ENCODE measurements around the gene ENTPD3. TPM values are rescaled to one million over a fixed set of nuclear protein-coding genes. Genes with fewer than 3 reads are reported as not detected.

The ENTPD3 gene
- total and polyA plus RNA-seq, 2 of the 13 experiments (the other 11 are each of a cell fraction or from before 2014, with no cell fraction given) = 0.07 TPM; not detected in 1

DNA sequence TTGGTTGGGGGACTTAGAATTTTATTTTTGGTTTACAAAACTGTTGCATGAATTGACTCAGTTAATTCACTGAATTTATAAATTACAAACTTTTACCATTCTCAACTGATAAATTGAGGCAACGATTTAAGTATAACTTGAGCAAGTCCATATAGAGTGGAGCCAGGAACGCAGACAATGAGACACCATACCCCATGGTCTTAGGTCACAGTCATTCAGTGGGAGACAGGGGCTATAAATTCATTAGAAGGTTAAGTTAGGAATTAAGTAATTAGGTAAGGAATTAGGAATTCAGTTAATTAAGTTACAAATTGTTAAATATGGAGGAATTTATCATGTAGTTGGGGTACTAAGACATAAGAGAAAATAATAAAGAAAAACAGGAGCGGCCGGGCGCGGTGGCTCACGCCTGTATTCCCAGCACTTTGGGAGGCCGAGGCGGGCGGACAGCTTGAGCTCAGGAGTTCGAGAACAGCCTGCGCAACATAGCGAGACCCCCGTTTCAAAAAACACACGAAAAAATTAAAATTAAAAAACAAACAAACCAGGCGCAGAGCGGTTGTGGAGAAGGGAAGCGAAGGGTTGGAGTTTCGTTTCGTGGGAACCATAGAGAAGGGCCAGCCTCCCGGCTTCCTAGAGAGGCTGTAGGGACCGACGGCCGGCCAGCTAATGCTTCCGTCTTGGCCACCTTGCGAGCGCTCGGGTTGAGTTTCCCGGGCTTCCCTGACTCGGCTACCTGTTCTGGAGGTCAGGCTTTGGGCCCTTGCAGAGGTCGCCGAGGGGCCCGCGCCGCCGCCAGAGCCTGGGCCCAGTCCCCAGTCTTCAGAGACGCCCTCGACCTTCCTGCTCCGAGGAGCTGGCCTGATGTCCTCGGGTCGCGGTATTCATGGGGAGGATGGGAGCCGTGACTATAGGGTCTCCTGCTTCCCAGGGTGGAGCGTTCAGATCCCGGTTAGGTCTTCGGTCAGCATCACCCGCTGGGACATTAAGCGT lies 89.8 kb downstream of the ENTPD3 start, which contains the start of gene ZNF619 (continued):
- no peak for TF ChIP-seq PPARG (CRISPR knock-in tag; conservative IDR thresholded peaks at IDR 0.05)
- TF ChIP-seq ZNF468 (CRISPR knock-in tag; IDR thresholded peaks at IDR 0.05) = no peak
- TF ChIP-seq, protein P1, sequence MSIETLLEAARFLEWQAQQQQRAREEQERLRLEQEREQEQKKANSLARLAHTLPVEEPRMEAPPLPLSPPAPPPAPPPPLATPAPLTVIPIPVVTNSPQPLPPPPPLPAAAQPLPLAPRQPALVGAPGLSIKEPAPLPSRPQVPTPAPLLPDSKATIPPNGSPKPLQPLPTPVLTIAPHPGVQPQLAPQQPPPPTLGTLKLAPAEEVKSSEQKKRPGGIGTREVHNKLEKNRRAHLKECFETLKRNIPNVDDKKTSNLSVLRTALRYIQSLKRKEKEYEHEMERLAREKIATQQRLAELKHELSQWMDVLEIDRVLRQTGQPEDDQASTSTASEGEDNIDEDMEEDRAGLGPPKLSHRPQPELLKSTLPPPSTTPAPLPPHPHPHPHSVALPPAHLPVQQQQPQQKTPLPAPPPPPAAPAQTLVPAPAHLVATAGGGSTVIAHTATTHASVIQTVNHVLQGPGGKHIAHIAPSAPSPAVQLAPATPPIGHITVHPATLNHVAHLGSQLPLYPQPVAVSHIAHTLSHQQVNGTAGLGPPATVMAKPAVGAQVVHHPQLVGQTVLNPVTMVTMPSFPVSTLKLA (IDR thresholded peaks at IDR 0.05) = no peak
- peak; percentile 89 for TF ChIP-seq ZFY (CRISPR knock-in tag; IDR thresholded peaks at IDR 0.05)
- no peak for TF ChIP-seq MAFK (conservative IDR thresholded peaks at IDR 0.05 in 1 of 2, IDR thresholded peaks at IDR 0.05 in 1 of 2; ENCODE audit: low read length in 2 of 2)
- TF ChIP-seq, protein P2, sequence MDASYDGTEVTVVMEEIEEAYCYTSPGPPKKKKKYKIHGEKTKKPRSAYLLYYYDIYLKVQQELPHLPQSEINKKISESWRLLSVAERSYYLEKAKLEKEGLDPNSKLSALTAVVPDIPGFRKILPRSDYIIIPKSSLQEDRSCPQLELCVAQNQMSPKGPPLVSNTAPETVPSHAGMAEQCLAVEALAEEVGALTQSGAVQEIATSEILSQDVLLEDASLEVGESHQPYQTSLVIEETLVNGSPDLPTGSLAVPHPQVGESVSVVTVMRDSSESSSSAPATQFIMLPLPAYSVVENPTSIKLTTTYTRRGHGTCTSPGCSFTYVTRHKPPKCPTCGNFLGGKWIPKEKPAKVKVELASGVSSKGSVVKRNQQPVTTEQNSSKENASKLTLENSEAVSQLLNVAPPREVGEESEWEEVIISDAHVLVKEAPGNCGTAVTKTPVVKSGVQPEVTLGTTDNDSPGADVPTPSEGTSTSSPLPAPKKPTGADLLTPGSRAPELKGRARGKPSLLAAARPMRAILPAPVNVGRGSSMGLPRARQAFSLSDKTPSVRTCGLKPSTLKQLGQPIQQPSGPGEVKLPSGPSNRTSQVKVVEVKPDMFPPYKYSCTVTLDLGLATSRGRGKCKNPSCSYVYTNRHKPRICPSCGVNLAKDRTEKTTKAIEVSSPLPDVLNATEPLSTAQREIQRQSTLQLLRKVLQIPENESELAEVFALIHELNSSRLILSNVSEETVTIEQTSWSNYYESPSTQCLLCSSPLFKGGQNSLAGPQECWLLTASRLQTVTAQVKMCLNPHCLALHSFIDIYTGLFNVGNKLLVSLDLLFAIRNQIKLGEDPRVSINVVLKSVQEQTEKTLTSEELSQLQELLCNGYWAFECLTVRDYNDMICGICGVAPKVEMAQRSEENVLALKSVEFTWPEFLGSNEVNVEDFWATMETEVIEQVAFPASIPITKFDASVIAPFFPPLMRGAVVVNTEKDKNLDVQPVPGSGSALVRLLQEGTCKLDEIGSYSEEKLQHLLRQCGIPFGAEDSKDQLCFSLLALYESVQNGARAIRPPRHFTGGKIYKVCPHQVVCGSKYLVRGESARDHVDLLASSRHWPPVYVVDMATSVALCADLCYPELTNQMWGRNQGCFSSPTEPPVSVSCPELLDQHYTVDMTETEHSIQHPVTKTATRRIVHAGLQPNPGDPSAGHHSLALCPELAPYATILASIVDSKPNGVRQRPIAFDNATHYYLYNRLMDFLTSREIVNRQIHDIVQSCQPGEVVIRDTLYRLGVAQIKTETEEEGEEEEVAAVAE (CRISPR knock-in tag; IDR thresholded peaks at IDR 0.05; ENCODE audit: borderline replicate concordance) = no peak
- TF ChIP-seq, protein P3, sequence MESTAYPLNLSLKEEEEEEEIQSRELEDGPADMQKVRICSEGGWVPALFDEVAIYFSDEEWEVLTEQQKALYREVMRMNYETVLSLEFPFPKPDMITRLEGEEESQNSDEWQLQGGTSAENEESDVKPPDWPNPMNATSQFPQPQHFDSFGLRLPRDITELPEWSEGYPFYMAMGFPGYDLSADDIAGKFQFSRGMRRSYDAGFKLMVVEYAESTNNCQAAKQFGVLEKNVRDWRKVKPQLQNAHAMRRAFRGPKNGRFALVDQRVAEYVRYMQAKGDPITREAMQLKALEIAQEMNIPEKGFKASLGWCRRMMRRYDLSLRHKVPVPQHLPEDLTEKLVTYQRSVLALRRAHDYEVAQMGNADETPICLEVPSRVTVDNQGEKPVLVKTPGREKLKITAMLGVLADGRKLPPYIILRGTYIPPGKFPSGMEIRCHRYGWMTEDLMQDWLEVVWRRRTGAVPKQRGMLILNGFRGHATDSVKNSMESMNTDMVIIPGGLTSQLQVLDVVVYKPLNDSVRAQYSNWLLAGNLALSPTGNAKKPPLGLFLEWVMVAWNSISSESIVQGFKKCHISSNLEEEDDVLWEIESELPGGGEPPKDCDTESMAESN (CRISPR knock-in tag; conservative IDR thresholded peaks at IDR 0.05) = no peak; the same call in 1 of the 2 replicates
- TF ChIP-seq JDP2 (CRISPR knock-in tag; IDR thresholded peaks at IDR 0.05; ENCODE audit: borderline replicate concordance) = no peak
- TF ChIP-seq ZNF549 (CRISPR knock-in tag; IDR thresholded peaks at IDR 0.05) = no peak
- no peak for TF ChIP-seq SIX1 (CRISPR knock-in tag; IDR thresholded peaks at IDR 0.05; ENCODE audit: borderline replicate concordance)
- TF ChIP-seq HMG20B (CRISPR knock-in tag; conservative IDR thresholded peaks at IDR 0.05) = no peak
- no peak for TF ChIP-seq MIXL1 (CRISPR knock-in tag; IDR thresholded peaks at IDR 0.05)
- TF ChIP-seq ZNF30 (CRISPR knock-in tag; IDR thresholded peaks at IDR 0.05) = no peak
- TF ChIP-seq, protein P4, sequence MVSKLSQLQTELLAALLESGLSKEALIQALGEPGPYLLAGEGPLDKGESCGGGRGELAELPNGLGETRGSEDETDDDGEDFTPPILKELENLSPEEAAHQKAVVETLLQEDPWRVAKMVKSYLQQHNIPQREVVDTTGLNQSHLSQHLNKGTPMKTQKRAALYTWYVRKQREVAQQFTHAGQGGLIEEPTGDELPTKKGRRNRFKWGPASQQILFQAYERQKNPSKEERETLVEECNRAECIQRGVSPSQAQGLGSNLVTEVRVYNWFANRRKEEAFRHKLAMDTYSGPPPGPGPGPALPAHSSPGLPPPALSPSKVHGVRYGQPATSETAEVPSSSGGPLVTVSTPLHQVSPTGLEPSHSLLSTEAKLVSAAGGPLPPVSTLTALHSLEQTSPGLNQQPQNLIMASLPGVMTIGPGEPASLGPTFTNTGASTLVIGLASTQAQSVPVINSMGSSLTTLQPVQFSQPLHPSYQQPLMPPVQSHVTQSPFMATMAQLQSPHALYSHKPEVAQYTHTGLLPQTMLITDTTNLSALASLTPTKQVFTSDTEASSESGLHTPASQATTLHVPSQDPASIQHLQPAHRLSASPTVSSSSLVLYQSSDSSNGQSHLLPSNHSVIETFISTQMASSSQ (IDR thresholded peaks at IDR 0.05; ENCODE audit: low read depth) = no peak
- TF ChIP-seq, protein P4 (CRISPR knock-in tag; IDR thresholded peaks at IDR 0.05; ENCODE audit: borderline replicate concordance) = no peak
- TF ChIP-seq ARHGAP35 (CRISPR knock-in tag; IDR thresholded peaks at IDR 0.05; ENCODE audit: borderline replicate concordance) = no peak
- TF ChIP-seq YEATS2 (CRISPR knock-in tag; IDR thresholded peaks at IDR 0.05; ENCODE audit: borderline replicate concordance) = 0 out of 2 replicates have a peak, but pooled peaks have one; percentile 19
